Stimulated activated naive CD4-positive, alpha-beta T cell treated with Interleukin-2 at 50 U/mL for 16 hours (primary cell): ENCODE results near the gene DIRAS1.
"Not testable (repeated sequence)": the region's sequence is repeated elsewhere in the genome, so short reads cannot be mapped to it uniquely, and the experiment has no call there.

Experiments used
- DNase-seq: peaks from one replicate; lab custom pipeline; 2025; lab: John Stamatoyannopoulos, UW

The DIRAS1 gene

GRCh38 chr19:2726904-2727639, 5.9 kb upstream of the DIRAS1 start:
- DNase-seq: no peak

GRCh38 chr19:2726160-2726855, 5.1 kb upstream of the DIRAS1 start:
- no peak for DNase-seq

GRCh38 chr19:2724148-2724557, 3.0 kb upstream of the DIRAS1 start:
- no peak for DNase-seq

GRCh38 chr19:2723747-2724146, 2.6 kb upstream of the DIRAS1 start:
- DNase-seq: no peak

GRCh38 chr19:2723345-2723715, 2.2 kb upstream of the DIRAS1 start:
- DNase-seq: no peak

- no peak for DNase-seq
Observed at GRCh38 chr19:2722541-2723344, 1.6 kb upstream of the DIRAS1 start.

- no peak for DNase-seq
Observed at GRCh38 chr19:2721570-2722540, 683 bp upstream of the DIRAS1 start.

GRCh38 chr19:2719920-2720776, 1.0 kb downstream of the DIRAS1 start:
- DNase-seq: no peak

- DNase-seq: no peak
Observed at GRCh38 chr19:2719232-2719735, 1.9 kb downstream of the DIRAS1 start.

GRCh38 chr19:2717638-2718541, 3.3 kb downstream of the DIRAS1 start:
- no peak for DNase-seq

GRCh38 chr19:2716722-2717637, 4.2 kb downstream of the DIRAS1 start:
- DNase-seq: no peak

- DNase-seq: no peak
Observed at GRCh38 chr19:2716275-2716650, 4.9 kb downstream of the DIRAS1 start.

- DNase-seq: no peak
Observed at GRCh38 chr19:2715470-2716274, 5.5 kb downstream of the DIRAS1 start.

- DNase-seq: no peak
Observed at GRCh38 chr19:2714531-2715269, 6.5 kb downstream of the DIRAS1 start.

- DNase-seq: not testable (repeated sequence)
Observed at GRCh38 chr19:2714102-2714501, 7.1 kb downstream of the DIRAS1 start.

- DNase-seq: not testable (repeated sequence)
Observed at GRCh38 chr19:2713170-2713569, 8.0 kb downstream of the DIRAS1 start.

- DNase-seq: no peak
Observed at GRCh38 chr19:2711875-2712205, 9.3 kb downstream of the DIRAS1 start.
